ENCODE results near the gene LIPT1. TPM values are rescaled to one million over a fixed set of nuclear protein-coding genes. Genes with fewer than 3 reads are reported as not detected.

LIPT1 gene
- total and polyA plus RNA-seq, 2 of the 8 experiments (the other 6 are each of a cell fraction or from before 2014, with no cell fraction given) = 6.1 to 10.9 TPM

DNA sequence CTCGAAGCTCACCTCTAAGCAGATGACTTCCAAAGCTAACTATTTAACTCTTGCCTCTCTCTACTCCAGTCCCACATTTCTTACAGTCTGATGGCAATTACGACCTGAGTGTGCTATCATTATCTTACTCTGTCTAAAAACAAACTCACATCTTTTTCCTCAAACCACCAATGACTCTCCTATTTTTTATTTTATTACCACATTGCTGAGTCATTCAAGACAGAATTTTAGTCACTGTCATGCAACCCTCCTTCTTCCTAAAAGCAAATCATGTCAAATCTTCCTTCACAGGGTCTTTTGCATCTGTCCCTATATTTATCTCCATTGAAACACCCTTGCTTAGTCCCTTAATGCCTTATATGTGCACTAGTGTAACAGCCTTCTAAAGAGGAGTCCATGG is 47.9 kb upstream of the LIPT1 start:
- no peak overlapping the region for H2BK20ac ChIP-seq (ENCODE audit: low read length)
- no peak overlapping the region for H3K14ac ChIP-seq (ENCODE audit: insufficient read length)
- DNase-seq (ENCODE audit: low read depth in 1 of 2, low spot score in 2 of 2) (no peak), FAIRE-seq (no peak)
- no peak overlapping the region for H2BK12ac ChIP-seq (ENCODE audit: low read depth, low read length)
- WGBS, 2 experiments (ENCODE audit: extremely low coverage in 1 of 2, insufficient coverage in 1 of 2, insufficient read length in 1 of 2, insufficient replicate concordance in 2 of 2, low coverage in 1 of 2, low lambda C conversion rate in 2 of 2, missing lambda C conversion rate in 1 of 2) = 81% methylated on average over 2 of the region's 2 CpGs; no CpG with 5 or more reads in 1 of the 2 experiments
- no peaks in the 10 kb centered on the region for H3K79me1 ChIP-seq (ENCODE audit: low read depth, low read length)
- H3K4ac ChIP-seq (replicated peaks; ENCODE audit: insufficient read length, low read depth, low read length) = no peak overlapping the region
- CTCF ChIA-PET (ENCODE audit: partially characterized antibody) = no interaction called here
- H2BK15ac ChIP-seq (ENCODE audit: low read length) = no peak overlapping the region
- no peak overlapping the region for H2BK120ac ChIP-seq (replicated peaks; ENCODE audit: low read depth, low read length)
- H4K91ac ChIP-seq (replicated peaks; ENCODE audit: insufficient read length, low read length) = no peak overlapping the region
- TF ChIP-seq TAF1 (IDR thresholded peaks at IDR 0.05; ENCODE audit: low read depth, low read length) (no peak), SIX5 (IDR thresholded peaks at IDR 0.05; ENCODE audit: low read depth, low read length) (no peak), YY1 (IDR thresholded peaks at IDR 0.05; ENCODE audit: low read depth, low read length) (no peak), PHF8 (conservative IDR thresholded peaks at IDR 0.05; ENCODE audit: low read depth, low read length) (no peak), POU5F1 (IDR thresholded peaks at IDR 0.05; ENCODE audit: low read depth, low read length) (no peak), BCL11A (IDR thresholded peaks at IDR 0.05; ENCODE audit: low read depth in 2 of 2, low read length in 2 of 2) (no peak), SP2 (IDR thresholded peaks at IDR 0.05; ENCODE audit: low read length) (no peak), JUND (IDR thresholded peaks at IDR 0.05; ENCODE audit: low read length) (no peak), ATF2 (IDR thresholded peaks at IDR 0.05; ENCODE audit: low read length) (no peak), EZH2 (IDR thresholded peaks at IDR 0.05; ENCODE audit: low read depth, low read length, severe bottlenecking) (no peak)
- no peak overlapping the region for H3K4me2 ChIP-seq (ENCODE audit: insufficient read depth in 1 of 2, low read depth in 2 of 2, low read length in 2 of 2)
- H3K4me1 ChIP-seq (replicated peaks in 1 of 4; ENCODE audit: control insufficient read depth in 3 of 4, insufficient read depth in 4 of 4, low read length in 3 of 4) = no peaks in the 10 kb centered on the region
- POLR2A ChIA-PET (ENCODE audit: partially characterized antibody) = no interaction called here
- H3K79me2 ChIP-seq (ENCODE audit: control insufficient read depth in 1 of 2, insufficient read depth in 2 of 2, low read length in 2 of 2) = no peaks in the 10 kb centered on the region
- no peak overlapping the region for H3K4me3 ChIP-seq (ENCODE audit: extremely low read depth in 1 of 4, insufficient read depth in 2 of 4, low read depth in 3 of 4, low read length in 4 of 4)
- no peaks in the 10 kb centered on the region for H4K20me1 ChIP-seq (replicated peaks in 1 of 2; ENCODE audit: control insufficient read depth in 1 of 2, insufficient read depth in 2 of 2, low read length in 2 of 2)
- H3K18ac ChIP-seq (ENCODE audit: extremely low read depth, low read length) = no peak overlapping the region
- no peak overlapping the region for H2BK5ac ChIP-seq (ENCODE audit: low read depth, low read length)
- no peak overlapping the region for H2AK5ac ChIP-seq (ENCODE audit: low read depth, low read length)
- no peaks in the 10 kb centered on the region for H3K9me3 ChIP-seq (ENCODE audit: insufficient read depth in 2 of 2, low read depth in 1 of 2, low read length in 1 of 2)
- no peaks in the 10 kb centered on the region for H3K23me2 ChIP-seq (ENCODE audit: low read depth, low read length)
- H3K27ac ChIP-seq (ENCODE audit: low read depth, low read length) = no peak overlapping the region
- H3K27me3 ChIP-seq (replicated peaks in 1 of 4; ENCODE audit: control insufficient read depth in 3 of 4, extremely low read depth in 1 of 4, insufficient read depth in 3 of 4, low read length in 3 of 4) = no peaks in the 10 kb centered on the region
- no peak overlapping the region for H4K5ac ChIP-seq (ENCODE audit: insufficient read length, low read depth, low read length)
- no peaks in the 10 kb centered on the region for H3K36me3 ChIP-seq (ENCODE audit: control insufficient read depth in 2 of 4, insufficient read depth in 4 of 4, low read length in 3 of 4)
- no peak overlapping the region for H3K56ac ChIP-seq (replicated peaks; ENCODE audit: insufficient read length, low read depth, low read length)
- no peak overlapping the region for H2AFZ ChIP-seq (ENCODE audit: low read length)
- no peak overlapping the region for H3K9ac ChIP-seq (replicated peaks in 1 of 4; ENCODE audit: extremely low read depth in 1 of 4, low read depth in 3 of 4, low read length in 3 of 4)
- H3K23ac ChIP-seq (ENCODE audit: insufficient read length) = no peak overlapping the region
- no peak overlapping the region for H4K8ac ChIP-seq (ENCODE audit: extremely low read depth, insufficient read depth, low read length)
